ENCODE data around the gene CDH12.

GRCh38 chr5:22611327-22611726, 241.8 kb downstream of the CDH12 start:
- no peak for TF ChIP-seq EZH2 (IDR thresholded peaks at IDR 0.05; ENCODE audit: borderline replicate concordance, low read length)
- TF ChIP-seq, protein P1, sequence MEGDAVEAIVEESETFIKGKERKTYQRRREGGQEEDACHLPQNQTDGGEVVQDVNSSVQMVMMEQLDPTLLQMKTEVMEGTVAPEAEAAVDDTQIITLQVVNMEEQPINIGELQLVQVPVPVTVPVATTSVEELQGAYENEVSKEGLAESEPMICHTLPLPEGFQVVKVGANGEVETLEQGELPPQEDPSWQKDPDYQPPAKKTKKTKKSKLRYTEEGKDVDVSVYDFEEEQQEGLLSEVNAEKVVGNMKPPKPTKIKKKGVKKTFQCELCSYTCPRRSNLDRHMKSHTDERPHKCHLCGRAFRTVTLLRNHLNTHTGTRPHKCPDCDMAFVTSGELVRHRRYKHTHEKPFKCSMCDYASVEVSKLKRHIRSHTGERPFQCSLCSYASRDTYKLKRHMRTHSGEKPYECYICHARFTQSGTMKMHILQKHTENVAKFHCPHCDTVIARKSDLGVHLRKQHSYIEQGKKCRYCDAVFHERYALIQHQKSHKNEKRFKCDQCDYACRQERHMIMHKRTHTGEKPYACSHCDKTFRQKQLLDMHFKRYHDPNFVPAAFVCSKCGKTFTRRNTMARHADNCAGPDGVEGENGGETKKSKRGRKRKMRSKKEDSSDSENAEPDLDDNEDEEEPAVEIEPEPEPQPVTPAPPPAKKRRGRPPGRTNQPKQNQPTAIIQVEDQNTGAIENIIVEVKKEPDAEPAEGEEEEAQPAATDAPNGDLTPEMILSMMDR (IDR thresholded peaks at IDR 0.05; ENCODE audit: low read length) = no peak

Data from OCI-LY1 (cell line).